HEK293 (cell line): ENCODE results near the gene CPD.

Source experiments
- GFI1B ChIP-seq: fragments of 450-650 bp; formaldehyde crosslinking; IDR thresholded peaks from 2 replicates; pipeline ENCODE4 v1.5.1; 2016; ENCODE audit warnings: missing biosample characterization, missing genetic modification characterization
- MZF1 ChIP-seq: fragments of 450-650 bp; formaldehyde crosslinking; IDR thresholded peaks from 2 replicates; pipeline ENCODE4 v1.5.1; 2017; ENCODE audit warnings: missing biosample characterization, missing genetic modification characterization, borderline replicate concordance
- PRDM10 ChIP-seq: fragments of 450-650 bp; formaldehyde crosslinking; IDR thresholded peaks from 2 replicates; pipeline ENCODE4 v1.5.1; 2016; ENCODE audit warnings: missing biosample characterization, missing genetic modification characterization
- SP7 ChIP-seq: fragments of 450-650 bp; formaldehyde crosslinking; IDR thresholded peaks from 2 replicates; pipeline ENCODE4 v1.5.1; 2016; ENCODE audit warnings: missing biosample characterization, missing genetic modification characterization
- ZBTB10 ChIP-seq: fragments of 450-650 bp; formaldehyde crosslinking; IDR thresholded peaks from 2 replicates; pipeline ENCODE4 v1.5.1; 2016; ENCODE audit warnings: missing biosample characterization, missing genetic modification characterization
- ZBTB21 ChIP-seq: fragments of 450-650 bp; formaldehyde crosslinking; IDR thresholded peaks from 2 replicates; pipeline ENCODE4 v1.5.1; 2017; ENCODE audit warnings: missing biosample characterization, missing genetic modification characterization
- ZBTB6 ChIP-seq: fragments of 450-650 bp; formaldehyde crosslinking; IDR thresholded peaks from 2 replicates; pipeline ENCODE4 v1.5.1; 2017; ENCODE audit warnings: missing biosample characterization, missing genetic modification characterization
- ZNF112 ChIP-seq: fragments of 450-650 bp; formaldehyde crosslinking; IDR thresholded peaks from 2 replicates; pipeline ENCODE4 v1.5.0; 2017; ENCODE audit warnings: missing biosample characterization, missing genetic modification characterization
- ZNF19 ChIP-seq: fragments of 450-650 bp; formaldehyde crosslinking; IDR thresholded peaks from 2 replicates; pipeline ENCODE4; 2016; ENCODE audit warnings: missing biosample characterization, missing genetic modification characterization, low read depth
- ZNF223 ChIP-seq: fragments of 450-650 bp; formaldehyde crosslinking; IDR thresholded peaks from 2 replicates; pipeline ENCODE4 v1.5.1; 2016; ENCODE audit warnings: missing biosample characterization, missing genetic modification characterization
- ZNF23 ChIP-seq: fragments of 450-650 bp; formaldehyde crosslinking; IDR thresholded peaks from 2 replicates; pipeline ENCODE4 v1.5.1; 2016; ENCODE audit warnings: missing biosample characterization, missing genetic modification characterization, borderline replicate concordance
- ZNF248 ChIP-seq: fragments of 450-650 bp; formaldehyde crosslinking; IDR thresholded peaks from 2 replicates; pipeline ENCODE4 v1.5.1; 2017; ENCODE audit warnings: missing biosample characterization, missing genetic modification characterization
- ZNF26 ChIP-seq: fragments of 450-650 bp; formaldehyde crosslinking; IDR thresholded peaks from 2 replicates; pipeline ENCODE4 v1.5.1; 2016; ENCODE audit warnings: missing biosample characterization, missing genetic modification characterization
- ZNF280D ChIP-seq: fragments of 450-650 bp; formaldehyde crosslinking; IDR thresholded peaks from 2 replicates; pipeline ENCODE4 v1.5.1; 2016; ENCODE audit warnings: missing biosample characterization, missing genetic modification characterization
- ZNF354C ChIP-seq: fragments of 450-650 bp; formaldehyde crosslinking; IDR thresholded peaks from 2 replicates; pipeline ENCODE4 v1.5.1; 2016; ENCODE audit warnings: missing biosample characterization, missing genetic modification characterization, low read depth, borderline replicate concordance
- ZNF37A ChIP-seq: fragments of 450-650 bp; IDR thresholded peaks from 2 replicates; pipeline ENCODE4 v1.5.1; 2018; ENCODE audit warnings: missing biosample characterization, missing genetic modification characterization
- ZNF513 ChIP-seq: fragments of 450-650 bp; IDR thresholded peaks from 2 replicates; pipeline ENCODE4 v1.5.1; 2018; ENCODE audit warnings: missing biosample characterization, missing genetic modification characterization
- ZNF704 ChIP-seq: fragments of 450-650 bp; formaldehyde crosslinking; IDR thresholded peaks from 2 replicates; pipeline ENCODE4 v1.5.1; 2016; ENCODE audit warnings: missing biosample characterization, missing genetic modification characterization
- ZNF792 ChIP-seq: fragments of 450-650 bp; formaldehyde crosslinking; IDR thresholded peaks from 2 replicates; pipeline ENCODE4 v1.5.1; 2016; ENCODE audit warnings: missing biosample characterization, missing genetic modification characterization
- ZXDB ChIP-seq: fragments of 450-650 bp; formaldehyde crosslinking; IDR thresholded peaks from 2 replicates; pipeline ENCODE4 v1.5.1; 2016; ENCODE audit warnings: missing biosample characterization, missing genetic modification characterization

CPD gene

GRCh38 chr17:30477083-30477773, 98.5 kb downstream of the CPD start, which contains the start of gene GOSR1 (continued):
- TF ChIP-seq ZNF248 (no peak), ZNF704 (tag by site-specific recombination) (no peak), ZNF37A (tag by site-specific recombination) (no peak), ZNF19 (tag by site-specific recombination) (no peak), ZNF112 (tag by site-specific recombination) (no peak), ZNF280D (tag by site-specific recombination) (0 out of 2 replicates have a peak, but pooled peaks have one; percentile 7), ZBTB21 (tag by site-specific recombination) (peak; percentile 88), ZNF26 (tag by site-specific recombination) (no peak), SP7 (peak; percentile 88), ZNF513 (tag by site-specific recombination) (peak; percentile 91), ZBTB6 (tag by site-specific recombination) (no peak), ZNF223 (tag by site-specific recombination) (peak; percentile 89), ZXDB (tag by site-specific recombination) (peak; percentile 73), ZNF354C (tag by site-specific recombination) (no peak), PRDM10 (peak; percentile 50), ZBTB10 (tag by site-specific recombination) (peak; percentile 86), GFI1B (no peak), ZNF23 (tag by site-specific recombination) (no peak), ZNF792 (tag by site-specific recombination) (no peak), MZF1 (tag by site-specific recombination) (peak; percentile 82)
